ENCODE data around the gene JCHAIN.

JCHAIN gene

DNA sequence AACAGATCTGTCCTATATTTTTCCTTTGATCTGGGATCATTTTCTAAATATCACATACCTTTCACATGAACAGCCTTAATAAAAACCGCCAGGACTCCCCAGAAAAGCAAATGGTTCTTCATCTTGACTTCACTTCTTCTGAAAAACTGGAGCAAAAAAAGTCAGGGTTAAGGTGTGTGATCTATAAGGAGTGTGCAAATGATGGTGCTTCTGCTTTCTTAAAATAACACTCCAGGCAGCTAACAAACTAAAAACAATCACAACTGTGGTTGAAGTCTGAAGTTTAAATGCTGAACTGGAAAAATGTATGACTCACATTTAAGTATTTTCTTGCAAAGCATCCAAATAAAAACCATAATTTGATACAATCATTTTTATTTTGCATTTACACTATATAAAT lies at the start of gene JCHAIN:
TSS of gene JCHAIN (minus strand) at position 140 of the 400 bp plus-strand sequence. CDS start at position 122, 18 bp downstream.
- Histone ChIP-seq H3K36me3 (ENCODE audit: insufficient read depth) (no peaks in the 10 kb centered on the region; the same call in 1 of the 2 replicates), H3K79me2 (ENCODE audit: insufficient read depth, low read depth) (peaks cover 70% of the 10 kb centered on the region), H3K27me3 (ENCODE audit: insufficient read depth, low read depth) (no peaks in the 10 kb centered on the region), H3K4me1 (ENCODE audit: low read depth, poor library complexity, severe bottlenecking) (peaks cover 84% of the 10 kb centered on the region), H3K9ac (peak within 1 kb of the TSS; percentile 92), H2AFZ (ENCODE audit: low read depth) (peak within 1 kb of the TSS; percentile 27; the same call in 1 of the 2 replicates), H3K4me2 (peak within 1 kb of the TSS; percentile 99), H3K4me3 (IDR thresholded peaks at IDR 0.05; ENCODE audit: insufficient read depth, low read depth, low read length) (peak within 1 kb of the TSS; percentile 87), H4K20me1 (ENCODE audit: insufficient read depth) (no peaks in the 10 kb centered on the region), H3K27ac (peak within 1 kb of the TSS; percentile 97)
- no peak for TF ChIP-seq CTCF (conservative IDR thresholded peaks at IDR 0.05; ENCODE audit: low read depth, low read length)

- TF ChIP-seq CTCF (conservative IDR thresholded peaks at IDR 0.05; ENCODE audit: low read depth, low read length), result no peak
- H3K4me3 ChIP-seq (IDR thresholded peaks at IDR 0.05; ENCODE audit: insufficient read depth, low read depth, low read length), result no peak overlapping the region
- peaks cover 75% of the 10 kb centered on the region for H3K79me2 ChIP-seq (ENCODE audit: insufficient read depth, low read depth)
- no peaks in the 10 kb centered on the region for H4K20me1 ChIP-seq (ENCODE audit: insufficient read depth)
- no peak overlapping the region for H2AFZ ChIP-seq (ENCODE audit: low read depth)
- no peak overlapping the region for H3K9ac ChIP-seq
- H3K4me1 ChIP-seq (ENCODE audit: low read depth, poor library complexity, severe bottlenecking), result peaks cover 37% of the 10 kb centered on the region
- H3K27ac ChIP-seq, result no peak overlapping the region
- no peaks in the 10 kb centered on the region for H3K27me3 ChIP-seq (ENCODE audit: insufficient read depth, low read depth)
- H3K4me2 ChIP-seq, result no peak overlapping the region
- no peaks in the 10 kb centered on the region for H3K36me3 ChIP-seq (ENCODE audit: insufficient read depth)
Measured at GRCh38 chr4:70715097-70715496, 48.8 kb upstream of the JCHAIN start.

DNA sequence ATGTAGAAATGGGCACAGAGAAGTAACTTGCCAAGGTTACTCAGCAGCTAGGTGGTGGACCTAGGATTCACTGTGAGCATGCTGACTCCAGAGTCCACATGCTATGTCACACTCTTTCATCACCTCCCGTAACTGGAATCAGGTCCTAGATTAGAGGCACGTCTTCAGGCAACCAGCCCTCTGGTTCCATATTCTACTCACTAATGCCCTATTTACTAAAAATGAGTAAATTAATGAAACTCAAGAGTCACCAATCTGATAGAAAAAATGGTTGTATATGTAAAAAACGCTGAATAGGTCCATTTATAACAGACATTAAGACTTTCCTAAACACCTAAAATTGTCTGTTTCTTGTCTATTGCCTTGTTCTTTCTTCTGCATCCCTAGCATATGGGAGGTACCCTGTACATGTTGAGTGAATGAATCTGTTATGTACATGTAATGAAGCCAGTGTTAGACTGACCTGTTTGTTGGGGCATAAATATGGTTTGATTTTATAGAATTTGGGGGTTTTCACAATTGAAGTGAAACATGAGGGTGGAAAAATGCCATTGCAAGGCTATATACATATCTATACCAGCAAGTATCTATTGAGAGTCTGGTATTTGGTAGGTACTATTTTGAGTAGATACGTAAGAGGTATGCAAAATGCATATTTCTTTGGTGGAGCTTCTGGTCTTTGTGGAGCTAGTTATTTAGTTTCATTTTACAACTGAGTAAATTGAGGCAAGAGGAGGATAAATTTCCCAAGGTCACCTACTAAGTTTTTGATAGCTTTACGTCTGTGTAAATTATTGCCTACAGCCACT lies 48.0 kb upstream of the JCHAIN start:
- TF ChIP-seq CTCF (conservative IDR thresholded peaks at IDR 0.05; ENCODE audit: low read depth, low read length), result no peak
- Histone ChIP-seq H3K36me3 (ENCODE audit: insufficient read depth) (no peaks in the 10 kb centered on the region), H3K4me1 (ENCODE audit: low read depth, poor library complexity, severe bottlenecking) (peaks cover 37% of the 10 kb centered on the region), H4K20me1 (ENCODE audit: insufficient read depth) (no peaks in the 10 kb centered on the region), H3K4me3 (IDR thresholded peaks at IDR 0.05; ENCODE audit: insufficient read depth, low read depth, low read length) (no peak overlapping the region), H3K79me2 (ENCODE audit: insufficient read depth, low read depth) (peaks cover 77% of the 10 kb centered on the region), H3K27me3 (ENCODE audit: insufficient read depth, low read depth) (no peaks in the 10 kb centered on the region), H3K4me2 (no peak overlapping the region; the same call in 1 of the 2 replicates), H3K9ac (no peak overlapping the region), H2AFZ (ENCODE audit: low read depth) (no peak overlapping the region), H3K27ac (no peak overlapping the region)

GRCh38 chr4:70713453-70714078 lies 47.3 kb upstream of the JCHAIN start:
- TF ChIP-seq CTCF (conservative IDR thresholded peaks at IDR 0.05; ENCODE audit: low read depth, low read length), result no peak
- peaks cover 37% of the 10 kb centered on the region for H3K4me1 ChIP-seq (ENCODE audit: low read depth, poor library complexity, severe bottlenecking)
- H3K36me3 ChIP-seq (ENCODE audit: insufficient read depth), result no peaks in the 10 kb centered on the region
- H3K27me3 ChIP-seq (ENCODE audit: insufficient read depth, low read depth), result no peaks in the 10 kb centered on the region
- no peak overlapping the region for H3K9ac ChIP-seq
- H3K27ac ChIP-seq, result no peak overlapping the region
- peaks cover 77% of the 10 kb centered on the region for H3K79me2 ChIP-seq (ENCODE audit: insufficient read depth, low read depth)
- no peaks in the 10 kb centered on the region for H4K20me1 ChIP-seq (ENCODE audit: insufficient read depth)
- H3K4me2 ChIP-seq, result no peak overlapping the region; the same call in 1 of the 2 replicates
- no peak overlapping the region for H3K4me3 ChIP-seq (IDR thresholded peaks at IDR 0.05; ENCODE audit: insufficient read depth, low read depth, low read length)
- H2AFZ ChIP-seq (ENCODE audit: low read depth), result no peak overlapping the region

All from KMS-11 (cell line).